B cell (primary cell): ENCODE data around the gene ARHGEF7. TPM values are rescaled to one million over a fixed set of nuclear protein-coding genes. Genes with fewer than 3 reads are reported as not detected.

Experiments used
- ATAC-seq: fragments of 200-7000 bp; cut with Tn5 transposase; one replicate; pipeline ENCODE4 v1.10.0; 2021; ENCODE audit warnings: low read depth, mild to moderate bottlenecking, moderate number of reproducible peaks, moderate library complexity
- CTCF ChIA-PET: fragments of 350-600 bp; sonication (Branson Sonifier 250); formaldehyde crosslinking; loops from one replicate; lab custom pipeline; 2021; ENCODE audit warnings: antibody characterized with exemption, inconsistent platforms; lab: Charles Lee
- POLR2A ChIA-PET: fragments of 350-600 bp; sonication (Branson Sonifier 250); formaldehyde crosslinking; loops from one replicate; lab custom pipeline; 2021; ENCODE audit warnings: antibody characterized with exemption; lab: Charles Lee
- DNase-seq: peaks from one replicate; pipeline ENCODE4 v3.0.0; 2013
- H2AFZ ChIP-seq: 2 replicates; pipeline ENCODE4 v1.6.1; 2012; ENCODE audit warnings: mild to moderate bottlenecking, low read depth, low read length; ENCODE audit not compliant: insufficient read depth, poor library complexity, severe bottlenecking
- H3K27ac ChIP-seq, 2 donors: 1 replicate in 1 of 2; 2 replicates in 1 of 2; pipeline ENCODE4 v1.5.1; 2012 to 2013; ENCODE audit warnings: low read length in 2 of 2, mild to moderate bottlenecking in 2 of 2, moderate library complexity in 1 of 2
- H3K27me3 ChIP-seq, 4 experiments: fragments of 200-600 bp in 1 of 4; sonication (generic) in 1 of 4; replicated peaks in 1 of 4; 1 replicate in 2 of 4; 2 replicates in 2 of 4; pipeline versions ENCODE4 v1.6.1 to v1.7.0; 2013 to 2016; ENCODE audit warnings: low read length in 3 of 4, mild to moderate bottlenecking in 2 of 4, mixed read lengths in 1 of 4, moderate library complexity in 1 of 4; ENCODE audit not compliant: insufficient read depth in 4 of 4, control insufficient read depth in 3 of 4; ENCODE audit errors: control extremely low read depth in 1 of 4
- H3K36me3 ChIP-seq, 2 experiments: replicated peaks in 1 of 2; 1 replicate in 1 of 2; 2 replicates in 1 of 2; pipeline versions ENCODE4 v1.6.1 to v1.7.1; 2013; ENCODE audit warnings: low read length in 1 of 2; ENCODE audit not compliant: insufficient read depth in 2 of 2, control insufficient read depth in 1 of 2; ENCODE audit errors: control extremely low read depth in 1 of 2, extremely low read depth in 1 of 2
- H3K4me1 ChIP-seq, 2 donors: fragments of 200-600 bp in 1 of 2; sonication (generic) in 1 of 2; 1 replicate in 1 of 2; 2 replicates in 1 of 2; pipeline versions ENCODE4 v1.5.1 to v1.6.1; 2013 to 2017; ENCODE audit warnings: low read length in 2 of 2; ENCODE audit not compliant: control insufficient read depth in 2 of 2, insufficient read depth in 2 of 2
- H3K4me2 ChIP-seq: replicated peaks from 2 replicates; pipeline ENCODE3; 2012; ENCODE audit warnings: mild to moderate bottlenecking, low read depth, low read length; ENCODE audit not compliant: poor library complexity, severe bottlenecking
- H3K4me3 ChIP-seq, 5 experiments: fragments of 200-600 bp in 1 of 5; sonication (generic) in 1 of 5; 1 replicate in 3 of 5; 2 replicates in 2 of 5; pipeline versions ENCODE4 v1.5.1 to v1.7.0; 2011 to 2016; ENCODE audit warnings: low read length in 4 of 5, mild to moderate bottlenecking in 4 of 5, low read depth in 2 of 5, control low read depth in 1 of 5, moderate library complexity in 1 of 5; ENCODE audit not compliant: insufficient read depth in 1 of 5; ENCODE audit errors: control extremely low read depth in 1 of 5, extremely low read depth in 1 of 5
- H3K79me2 ChIP-seq: fragments of 200-600 bp; sonication (generic); one replicate; pipeline ENCODE4 v1.6.0; 2016; ENCODE audit warnings: low read length; ENCODE audit not compliant: control insufficient read depth, insufficient read depth
- H3K9ac ChIP-seq: fragments of 200-600 bp; sonication (generic); 2 replicates; pipeline ENCODE4 v1.6.1; 2017; ENCODE audit warnings: mild to moderate bottlenecking, low read length, moderate library complexity
- H3K9me3 ChIP-seq, 3 donors: one replicate each; pipeline versions ENCODE4 v1.6.1 to v1.7.1; 2013; ENCODE audit warnings: low read length in 2 of 3; ENCODE audit not compliant: control insufficient read depth in 2 of 3, insufficient read depth in 1 of 3; ENCODE audit errors: control extremely low read depth in 1 of 3
- H4K20me1 ChIP-seq: 2 replicates; pipeline ENCODE4 v1.6.0; 2012; ENCODE audit warnings: mild to moderate bottlenecking, low read length; ENCODE audit not compliant: insufficient read depth, control insufficient read depth, poor library complexity, severe bottlenecking
- H3K27ac Mint-ChIP-seq: one replicate; pipeline ENCODE4 v1.8.0; 2021; ENCODE audit warnings: mixed read lengths
- H3K27me3 Mint-ChIP-seq: one replicate; pipeline ENCODE4 v1.8.0; 2021; ENCODE audit warnings: mixed read lengths
- H3K4me1 Mint-ChIP-seq: one replicate; pipeline ENCODE4 v1.8.0; 2021; ENCODE audit warnings: mixed read lengths
- H3K4me3 Mint-ChIP-seq: one replicate; pipeline ENCODE4 v1.8.0; 2021; ENCODE audit warnings: mixed read lengths
- H3K9me3 Mint-ChIP-seq: one replicate; pipeline ENCODE4 v1.8.0; 2022; ENCODE audit warnings: mixed read lengths; ENCODE audit not compliant: insufficient read depth
- CTCF ChIP-seq: fragments of 200-600 bp; IDR thresholded peaks from one replicate; pipeline ENCODE4 v1.8.0; 2022; ENCODE audit warnings: antibody characterized with exemption, mild to moderate bottlenecking
- EZH2 ChIP-seq: IDR thresholded peaks from 2 replicates; pipeline ENCODE4 v1.6.1; 2012; ENCODE audit warnings: borderline replicate concordance, low read depth, mild to moderate bottlenecking, moderate library complexity, low read length; ENCODE audit not compliant: insufficient read depth, poor library complexity, severe bottlenecking
- WGBS: methylation state at CpG from one replicate; pipeline ENCODE4 v1.1.5; 2013; ENCODE audit warnings: missing lambda C conversion rate; ENCODE audit not compliant: insufficient coverage; 5-methylcytosine and 5-hydroxymethylcytosine counted together
- intact Hi-C: fragments of 100-400 bp; cut with micrococcal nuclease; formaldehyde crosslinking; loops from one replicate; pipeline ENCODE4 v1.10.0; 2022
- polyA plus RNA-seq: library from polyadenylated mRNA; depleted of rRNA; stranded (reverse); fragments of >200 nt; gene quantifications from 2 replicates; pipeline ENCODE4 v1.2.3, GENCODE V29; 2012
- total RNA-seq, 2 donors: library from RNA; stranded (reverse); fragments of 120-200 nt in 1 of 2; gene quantifications; 1 replicate in 1 of 2; 2 replicates in 1 of 2; pipeline versions ENCODE4 v1.2.3 to v1.2.4, GENCODE V29; 2013 to 2022

The ARHGEF7 gene
- total and polyA plus RNA-seq, 2 donors (not counting 1 experiment from before 2014, with no cell fraction given), result 62.3 to 125 TPM

GRCh38 chr13:111255228-111255790 is 140.2 kb downstream of the ARHGEF7 start:
- H3K4me2 ChIP-seq, result no peak overlapping the region
- H3K36me3 ChIP-seq, result peaks cover 2 to 73% of the 10 kb centered on the region in 2 experiments
- H3K27me3 ChIP-seq, result no peaks in the 10 kb centered on the region
- H3K27me3 Mint-ChIP-seq, result no peaks in the 10 kb centered on the region
- H3K4me3 ChIP-seq, result no peak overlapping the region
- no peak overlapping the region for H2AFZ ChIP-seq
- no peak overlapping the region for H3K9ac ChIP-seq
- DNase-seq (no peak), ATAC-seq (no peak)
- intact Hi-C loops, result no loop called here
- peaks cover 1 to 20% (median 7%) of the 10 kb centered on the region in 3 donors for H3K9me3 ChIP-seq
- H3K9me3 Mint-ChIP-seq, result peaks cover 3% of the 10 kb centered on the region
- WGBS, result 100% methylated on average over 7 of the region's 10 CpGs
- peaks cover 51% of the 10 kb centered on the region for H3K79me2 ChIP-seq
- H3K27ac Mint-ChIP-seq, result no peak overlapping the region
- peaks cover 3 to 12% of the 10 kb centered on the region in 2 donors for H3K4me1 ChIP-seq
- no peak overlapping the region for H3K4me3 Mint-ChIP-seq
- peaks cover 15% of the 10 kb centered on the region for H3K4me1 Mint-ChIP-seq
- TF ChIP-seq CTCF (no peak), EZH2 (no peak)
- ChIA-PET POLR2A (no interaction called here), CTCF (no interaction called here)
- H3K27ac ChIP-seq, result no peak overlapping the region
- peaks cover 44% of the 10 kb centered on the region for H4K20me1 ChIP-seq

- POLR2A ChIA-PET, result no interaction called here
- Mint-ChIP-seq H3K9me3 (peaks cover 3% of the 10 kb centered on the region), H3K4me1 (peaks cover 5% of the 10 kb centered on the region), H3K27me3 (no peaks in the 10 kb centered on the region), H3K27ac (no peak overlapping the region), H3K4me3 (no peak overlapping the region)
- Histone ChIP-seq H3K4me2 (no peak overlapping the region), H3K27me3 (no peaks in the 10 kb centered on the region), H3K79me2 (peaks cover 43% of the 10 kb centered on the region), H4K20me1 (peaks cover 36% of the 10 kb centered on the region), H3K4me1 (peaks cover 3 to 5% of the 10 kb centered on the region in 2 donors), H2AFZ (no peak overlapping the region), H3K9ac (no peak overlapping the region), H3K27ac (no peak overlapping the region), H3K9me3 (peaks cover 1 to 20% (median 7%) of the 10 kb centered on the region in 3 donors), H3K4me3 (no peak overlapping the region), H3K36me3 (peaks cover 0 to 63% of the 10 kb centered on the region in 2 experiments)
- DNase-seq (no peak), ATAC-seq (no peak)
- CTCF ChIA-PET, result interaction anchor here (1.1 kb wide), 1 partner anchor 91 kb away, joined by 3 read pairs; no protein-coding TSS in a partner anchor
- TF ChIP-seq CTCF (no peak), EZH2 (no peak)
- intact Hi-C loops, result no loop called here
- WGBS, result 100% methylated on average over 5 of the region's 8 CpGs
Observed at GRCh38 chr13:111256458-111256857, 141.3 kb downstream of the ARHGEF7 start.
